A549 (cell line): Measurements from ENCODE around the gene SPARC. TPM values are rescaled to one million over a fixed set of nuclear protein-coding genes. Genes with fewer than 3 reads are reported as not detected.

Experiments
- ATAC-seq, 2 experiments: fragments of 200-7000 bp in 1 of 2; fragments of >200 bp in 1 of 2; cut with Nextera tagmentation in 1 of 2; cut with Tn5 transposase in 1 of 2; 3 replicates each; pipeline versions ENCODE4 v1.8.0 to v1.9.1; 2018 to 2020; ENCODE audit warnings: mild to moderate bottlenecking in 1 of 2, moderate library complexity in 1 of 2
- CTCF ChIA-PET: fragments of 300-600 bp; sonication (Branson Sonifier 250); formaldehyde crosslinking; extraction: SDS; loops from one replicate; lab custom pipeline; 2021; ENCODE audit warnings: antibody characterized with exemption, inconsistent platforms; lab: Yijun Ruan, JAX
- POLR2A ChIA-PET: fragments of 350-600 bp; formaldehyde crosslinking; extraction: SDS; loops from one replicate; lab custom pipeline; 2021; ENCODE audit warnings: antibody characterized with exemption, inconsistent platforms; lab: Yijun Ruan, JAX
- DNase-seq, 2 experiments: peaks; one replicate each; pipeline versions ENCODE4 v3.0.0 to v3.0.0-alpha.2; 2011 to 2016; ENCODE audit warnings: low read depth in 1 of 2, low spot score in 1 of 2
- FAIRE-seq: peaks from 2 replicates; lab custom pipeline; 2011; peaks lifted over from hg19 to GRCh38; lab: Jason Lieb, UNC
- H3K27ac ChIP-seq, 2 experiments: fragments of >200 bp; sonication (Bioruptor Twin); formaldehyde crosslinking; 3 replicates each; pipeline ENCODE4 v1.5.1; 2016 to 2017
- H3K4me1 ChIP-seq: fragments of >200 bp; sonication (Bioruptor Twin); formaldehyde crosslinking; 3 replicates; pipeline ENCODE4 v1.6.1; 2016
- H3K4me2 ChIP-seq: fragments of >200 bp; sonication (Bioruptor Twin); formaldehyde crosslinking; 3 replicates; pipeline ENCODE4 v1.6.1; 2016
- H3K4me3 ChIP-seq: fragments of >200 bp; sonication (Bioruptor Twin); formaldehyde crosslinking; 3 replicates; pipeline ENCODE4 v1.5.1; 2016
- H3K9me3 ChIP-seq: fragments of >200 bp; sonication (Bioruptor Twin); formaldehyde crosslinking; 3 replicates; pipeline ENCODE4 v1.6.1; 2016
- CBX8 ChIP-seq: fragments of 200-600 bp; sonication (generic); IDR thresholded peaks from 2 replicates; pipeline ENCODE4 v1.6.1; 2016
- CEBPB ChIP-seq, 2 experiments: fragments of >200 bp in 1 of 2; sonication (Bioruptor Twin) in 1 of 2; formaldehyde crosslinking in 1 of 2; IDR thresholded peaks; 2 replicates each; pipeline ENCODE4 v1.6.1; 2012 to 2016
- CTCF ChIP-seq: fragments of >200 bp; sonication (Bioruptor Twin); formaldehyde crosslinking; IDR thresholded peaks from 3 replicates; pipeline ENCODE4 v1.5.1; 2016
- E2F6 ChIP-seq: IDR thresholded peaks from 2 replicates; pipeline ENCODE4 v1.6.1; 2012; ENCODE audit warnings: low read depth, borderline replicate concordance
- EHF ChIP-seq: fragments of 250-450 bp; sonication (Bioruptor Pico); IDR thresholded peaks from 2 replicates; pipeline ENCODE4 v1.5.0; 2020; ENCODE audit warnings: mild to moderate bottlenecking
- EHMT2 ChIP-seq: fragments of 200-600 bp; sonication (generic); IDR thresholded peaks from 2 replicates; pipeline ENCODE4 v1.6.1; 2016; ENCODE audit warnings: antibody characterized with exemption, low read depth, mild to moderate bottlenecking, moderate library complexity
- ELK1 ChIP-seq: fragments of 150-350 bp; IDR thresholded peaks from 2 replicates; pipeline ENCODE4 v1.6.1; 2014; ENCODE audit warnings: low read depth, mild to moderate bottlenecking, low read length
- EP300 ChIP-seq, 2 experiments: fragments of >200 bp; sonication (Bioruptor Twin); formaldehyde crosslinking; IDR thresholded peaks; 2 replicates in 1 of 2; 3 replicates in 1 of 2; pipeline ENCODE4 v1.6.1; 2016 to 2017
- FOSB ChIP-seq: fragments of 250-450 bp; sonication (Bioruptor Pico); IDR thresholded peaks from 2 replicates; pipeline ENCODE4 v1.5.0; 2020; ENCODE audit warnings: mild to moderate bottlenecking, moderate library complexity
- FOSL2 ChIP-seq, 2 experiments: fragments of 450-650 bp in 1 of 2; fragments of >200 bp in 1 of 2; sonication (Bioruptor Twin) in 1 of 2; formaldehyde crosslinking; IDR thresholded peaks; 2 replicates each; pipeline versions ENCODE4 v1.5.0 to v1.6.1; 2016 to 2020; ENCODE audit warnings: mild to moderate bottlenecking in 1 of 2, moderate library complexity in 1 of 2
- FOXS1 ChIP-seq: fragments of 250-450 bp; sonication (Bioruptor Pico); IDR thresholded peaks from 2 replicates; pipeline ENCODE4 v1.5.0; 2020; ENCODE audit warnings: mild to moderate bottlenecking, moderate library complexity
- HDAC2 ChIP-seq: fragments of 200-600 bp; sonication (generic); IDR thresholded peaks from 2 replicates; pipeline ENCODE4 v1.6.1; 2016
- HES2 ChIP-seq: fragments of >200 bp; sonication (Bioruptor Twin); formaldehyde crosslinking; IDR thresholded peaks from 2 replicates; pipeline ENCODE4 v1.6.1; 2016
- HEYL ChIP-seq: fragments of 250-450 bp; sonication (Bioruptor Pico); IDR thresholded peaks from 2 replicates; pipeline ENCODE4 v1.8.0; 2021; ENCODE audit warnings: mild to moderate bottlenecking, moderate library complexity
- HOXA7 ChIP-seq: fragments of 250-450 bp; sonication (Bioruptor Pico); IDR thresholded peaks from 2 replicates; pipeline ENCODE4 v1.5.0; 2020; ENCODE audit warnings: mild to moderate bottlenecking, moderate library complexity
- HOXB5 ChIP-seq: fragments of 250-450 bp; sonication (Bioruptor Pico); IDR thresholded peaks from 2 replicates; pipeline ENCODE4 v1.5.0; 2020; ENCODE audit warnings: mild to moderate bottlenecking, moderate library complexity
- JUNB ChIP-seq: fragments of >200 bp; sonication (Bioruptor Twin); formaldehyde crosslinking; IDR thresholded peaks from 2 replicates; pipeline ENCODE4 v1.6.1; 2016
- MAFK ChIP-seq: fragments of 450-650 bp; IDR thresholded peaks from 2 replicates; pipeline ENCODE4 v1.6.1; 2014; ENCODE audit not compliant: partially characterized antibody
- MAX ChIP-seq: IDR thresholded peaks from 2 replicates; pipeline ENCODE4 v1.6.1; 2012
- MAZ ChIP-seq: fragments of 150-350 bp; IDR thresholded peaks from 2 replicates; pipeline ENCODE4 v1.6.1; 2014; ENCODE audit warnings: antibody characterized with exemption, low read depth, low read length, borderline replicate concordance
- NR3C1 ChIP-seq: fragments of >200 bp; sonication (Bioruptor Twin); formaldehyde crosslinking; IDR thresholded peaks from 3 replicates; pipeline ENCODE4 v1.6.1; 2017
- PHF8 ChIP-seq: fragments of 200-600 bp; sonication (generic); IDR thresholded peaks from 2 replicates; pipeline ENCODE4 v1.6.1; 2016; ENCODE audit warnings: low read depth, mild to moderate bottlenecking, antibody characterized with exemption, moderate library complexity, borderline replicate concordance
- POLR2AphosphoS2 ChIP-seq: conservative IDR thresholded peaks from 2 replicates; pipeline ENCODE4 v1.6.1; 2012; ENCODE audit warnings: low read length, improper control_type of control experiment, inconsistent platforms
- RAD21 ChIP-seq, 2 experiments: fragments of >200 bp in 1 of 2; sonication (Bioruptor Twin) in 1 of 2; formaldehyde crosslinking in 1 of 2; IDR thresholded peaks in 1 of 2; conservative IDR thresholded peaks in 1 of 2; 2 replicates in 1 of 2; 3 replicates in 1 of 2; pipeline ENCODE4 v1.6.1; 2012 to 2018; ENCODE audit warnings: inconsistent platforms in 1 of 2
- RARB ChIP-seq: fragments of 250-450 bp; sonication (Bioruptor Pico); IDR thresholded peaks from 2 replicates; pipeline ENCODE4 v1.8.0; 2021; ENCODE audit warnings: mild to moderate bottlenecking, moderate library complexity
- SMC3 ChIP-seq: fragments of >200 bp; sonication (Bioruptor Twin); formaldehyde crosslinking; IDR thresholded peaks from 3 replicates; pipeline ENCODE4 v1.6.1; 2018; ENCODE audit warnings: inconsistent platforms
- SREBF2 ChIP-seq: fragments of 450-650 bp; IDR thresholded peaks from 2 replicates; pipeline ENCODE4 v1.6.1; 2014; ENCODE audit warnings: mild to moderate bottlenecking, moderate library complexity
- TFCP2L1 ChIP-seq: fragments of 250-450 bp; sonication (Bioruptor Pico); IDR thresholded peaks from 2 replicates; pipeline ENCODE4 v1.5.0; 2021; ENCODE audit warnings: mild to moderate bottlenecking
- TP53 ChIP-seq: fragments of 250-450 bp; sonication (Bioruptor Pico); IDR thresholded peaks from 2 replicates; pipeline ENCODE4 v1.5.0; 2021; ENCODE audit warnings: mild to moderate bottlenecking, moderate library complexity
- ZC3H11A ChIP-seq: fragments of 450-650 bp; IDR thresholded peaks from 2 replicates; pipeline ENCODE4 v1.6.1; 2014; ENCODE audit warnings: antibody characterized with exemption, mild to moderate bottlenecking
- ZFP36 ChIP-seq: fragments of 450-650 bp; IDR thresholded peaks from 2 replicates; pipeline ENCODE4 v1.6.1; 2014; ENCODE audit warnings: borderline replicate concordance; ENCODE audit not compliant: partially characterized antibody
- ZNF302 ChIP-seq: fragments of 250-450 bp; sonication (Bioruptor Pico); IDR thresholded peaks from 2 replicates; pipeline ENCODE4 v1.9.0; 2021; ENCODE audit warnings: inconsistent platforms, mild to moderate bottlenecking, moderate library complexity
- ZSCAN20 ChIP-seq: fragments of 250-450 bp; sonication (Bioruptor Pico); IDR thresholded peaks from 2 replicates; pipeline ENCODE4 v1.8.0; 2022; ENCODE audit warnings: mild to moderate bottlenecking, moderate library complexity
- WGBS: methylation state at CpG from one replicate; pipeline ENCODE4 v1.1.6; 2017; ENCODE audit errors: missing lambda C conversion rate; 5-methylcytosine and 5-hydroxymethylcytosine counted together
- polyA plus RNA-seq, 4 experiments: library from polyadenylated mRNA; depleted of rRNA in 3 of 4; stranded (reverse); fragments of >200 nt; fragmentation: RNase III in 1 of 4; extraction: RNeasy Plus Mini Kit Qiagen cat#74134 plus additional on column Dnase treatment in 1 of 4; gene quantifications; 2 replicates in 3 of 4; 3 replicates in 1 of 4; pipeline ENCODE4 v1.2.3, GENCODE V29; 2011 to 2017

The SPARC gene
- polyA plus RNA-seq, 2 of the 4 experiments (the other 2 are of a cell fraction), result 33.8 to 45.7 TPM

GRCh38 chr5:151673421-151673820, 13.3 kb downstream of the SPARC start:
- no peak for FAIRE-seq
- Histone ChIP-seq H3K27ac (no peak overlapping the region), H3K4me1 (peaks cover 30% of the 10 kb centered on the region), H3K9me3 (no peaks in the 10 kb centered on the region), H3K4me3 (no peak overlapping the region), H3K4me2 (no peak overlapping the region)
- ATAC-seq, result no peak
- ChIA-PET CTCF (interaction anchor here (1.0 to 10.0 kb wide), 7 partner anchors 11 to 70 kb away, joined by 3 to 59 read pairs (median 7); no protein-coding TSS in a partner anchor), POLR2A (no interaction called here)
- WGBS, result 82% methylated on average over 4 of the region's 4 CpGs
- DNase-seq, result no peak
- no peak for TF ChIP-seq FOSL2 (IDR thresholded peaks at IDR 0.05)
- TF ChIP-seq FOSL2 (CRISPR knock-in tag; IDR thresholded peaks at IDR 0.05), result no peak
- no peak for TF ChIP-seq SMC3
- TF ChIP-seq ZC3H11A, result no peak
- TF ChIP-seq HOXA7 (CRISPR knock-in tag), result no peak
- TF ChIP-seq POLR2AphosphoS2, result no peak
- TF ChIP-seq EHMT2, result no peak
- no peak for TF ChIP-seq NR3C1
- TF ChIP-seq MAZ, result no peak
- TF ChIP-seq MAFK, result no peak

GRCh38 chr5:151672516-151672915, 14.2 kb downstream of the SPARC start:
- Histone ChIP-seq H3K9me3 (no peaks in the 10 kb centered on the region), H3K27ac (no peak overlapping the region; a peak in 1 of 6 replicates), H3K4me1 (peaks cover 30% of the 10 kb centered on the region), H3K4me3 (no peak overlapping the region)
- no peak for DNase-seq
- no peak for ATAC-seq
- ChIA-PET CTCF (interaction anchor here (1.0 to 10.0 kb wide), 10 partner anchors 10 to 99 kb away, joined by 3 to 59 read pairs (median 6); partner anchors contain the start of gene G3BP1), POLR2A (no interaction called here)
- WGBS, result 72% methylated on average over 8 of the region's 8 CpGs
- FAIRE-seq, result no peak
- TF ChIP-seq JUNB (no peak), FOSB (no peak), HES2 (no peak), RARB (CRISPR knock-in tag) (no peak), HOXB5 (CRISPR knock-in tag) (no peak), RAD21 (conservative IDR thresholded peaks at IDR 0.05 in 1 of 2, IDR thresholded peaks at IDR 0.05 in 1 of 2) (no peak), ELK1 (no peak), CEBPB (IDR thresholded peaks at IDR 0.05) (no peak), ZNF302 (no peak), HEYL (CRISPR knock-in tag) (no peak), PHF8 (no peak), TP53 (no peak), E2F6 (no peak), POLR2AphosphoS2 (no peak)
- TF ChIP-seq, all 56 proteins: peak for 0
- no peak overlapping the region for H3K4me2 ChIP-seq

GRCh38 chr5:151671950-151672349, 14.8 kb downstream of the SPARC start:
- peaks cover 30% of the 10 kb centered on the region for H3K4me1 ChIP-seq
- TF ChIP-seq MAX (no peak), ZSCAN20 (CRISPR knock-in tag) (no peak), SREBF2 (no peak), FOXS1 (CRISPR knock-in tag) (no peak), FOSL2 (IDR thresholded peaks at IDR 0.05) (no peak), FOSL2 (CRISPR knock-in tag; IDR thresholded peaks at IDR 0.05) (no peak), CBX8 (no peak), TFCP2L1 (CRISPR knock-in tag) (no peak), CEBPB (IDR thresholded peaks at IDR 0.05) (no peak), EP300 (IDR thresholded peaks at IDR 0.05) (no peak), ZC3H11A (no peak), CTCF (no peak), ZFP36 (no peak), EHF (no peak), HOXA7 (CRISPR knock-in tag) (no peak), NR3C1 (no peak), HDAC2 (no peak), MAFK (no peak)
- no peak overlapping the region for H3K4me3 ChIP-seq
- peak overlapping the region in 1 of 2 experiments; percentile 68; a peak in 3 of 6 replicates for H3K27ac ChIP-seq
- no peak for ATAC-seq
- CTCF ChIA-PET, result interaction anchor here (1.1 to 10.0 kb wide), 9 partner anchors 11 to 99 kb away, joined by 3 to 59 read pairs (median 6); partner anchors contain the start of gene G3BP1
- FAIRE-seq, result no peak
- no peak for DNase-seq
- POLR2A ChIA-PET, result no interaction called here
- WGBS, result 71% methylated on average over 4 of the region's 4 CpGs
- no peaks in the 10 kb centered on the region for H3K9me3 ChIP-seq
- H3K4me2 ChIP-seq, result no peak overlapping the region
